H1 (cell line): ENCODE data around the gene PRPF40B. TPM values are rescaled to one million over a fixed set of nuclear protein-coding genes. Genes with fewer than 3 reads are reported as not detected.

Experiments
- CTCF ChIA-PET: fragments of 300-600 bp; sonication (Branson Sonifier 250); formaldehyde crosslinking; loops from one replicate; lab custom pipeline; 2021; ENCODE audit not compliant: partially characterized antibody; lab: Charles Lee
- POLR2A ChIA-PET: fragments of 300-600 bp; sonication (Branson Sonifier 250); formaldehyde crosslinking; loops from one replicate; lab custom pipeline; 2021; ENCODE audit warnings: inconsistent platforms; ENCODE audit not compliant: partially characterized antibody; lab: Charles Lee
- DNase-seq, 2 experiments: peaks; one replicate each; pipeline versions ENCODE4 v3.0.0 to v3.0.0-alpha.2; 2010 to 2022; ENCODE audit warnings: low spot score in 2 of 2, low read depth in 1 of 2, mixed read lengths in 1 of 2
- FAIRE-seq: peaks from 2 replicates; lab custom pipeline; 2011; peaks lifted over from hg19 to GRCh38; lab: Jason Lieb, UNC
- H2AFZ ChIP-seq: 2 replicates; pipeline ENCODE4 v1.8.1; 2012; ENCODE audit warnings: low read length, inconsistent platforms
- H2AK5ac ChIP-seq: 2 replicates; pipeline ENCODE4 v1.6.1; 2013; ENCODE audit warnings: low read depth, low read length
- H2BK120ac ChIP-seq: replicated peaks from 2 replicates; pipeline ENCODE3; 2013; ENCODE audit warnings: low read depth, low read length, inconsistent platforms
- H2BK12ac ChIP-seq: 2 replicates; pipeline ENCODE4 v1.6.1; 2013; ENCODE audit warnings: low read depth, low read length
- H2BK15ac ChIP-seq: 2 replicates; pipeline ENCODE4 v1.6.1; 2013; ENCODE audit warnings: low read length
- H2BK20ac ChIP-seq: 2 replicates; pipeline ENCODE4 v1.6.1; 2013; ENCODE audit warnings: low read length
- H2BK5ac ChIP-seq: 2 replicates; pipeline ENCODE4 v1.6.1; 2013; ENCODE audit warnings: low read depth, low read length
- H3K14ac ChIP-seq: 2 replicates; pipeline ENCODE4 v1.6.1; 2013; ENCODE audit warnings: inconsistent platforms; ENCODE audit not compliant: insufficient read length
- H3K18ac ChIP-seq: 2 replicates; pipeline ENCODE4 v1.6.1; 2013; ENCODE audit warnings: low read length; ENCODE audit errors: extremely low read depth
- H3K23ac ChIP-seq: 2 replicates; pipeline ENCODE4 v1.6.1; 2013; ENCODE audit warnings: inconsistent platforms; ENCODE audit not compliant: insufficient read length
- H3K23me2 ChIP-seq: 2 replicates; pipeline ENCODE4 v1.6.1; 2013; ENCODE audit warnings: low read depth, low read length
- H3K27ac ChIP-seq: 2 replicates; pipeline ENCODE4 v1.6.1; 2011; ENCODE audit warnings: low read depth, low read length, inconsistent platforms
- H3K27me3 ChIP-seq, 4 experiments: replicated peaks in 1 of 4; 1 replicate in 1 of 4; 2 replicates in 3 of 4; pipeline versions ENCODE4 v1.6.1 to v1.8.1; 2011 to 2013; ENCODE audit warnings: low read length in 3 of 4, mild to moderate bottlenecking in 3 of 4, inconsistent platforms in 2 of 4, mixed read lengths in 2 of 4, moderate library complexity in 1 of 4; ENCODE audit not compliant: control insufficient read depth in 3 of 4, insufficient read depth in 3 of 4; ENCODE audit errors: extremely low read depth in 1 of 4
- H3K36me3 ChIP-seq, 4 experiments: 2 replicates each; pipeline versions ENCODE4 v1.6.1 to v1.8.1; 2011 to 2013; ENCODE audit warnings: mild to moderate bottlenecking in 4 of 4, low read length in 3 of 4, moderate library complexity in 2 of 4, control low read depth in 1 of 4, inconsistent platforms in 1 of 4; ENCODE audit not compliant: insufficient read depth in 4 of 4, control insufficient read depth in 2 of 4
- H3K4ac ChIP-seq: replicated peaks from 2 replicates; pipeline ENCODE3; 2013; ENCODE audit warnings: low read length, low read depth, mixed read lengths, inconsistent platforms; ENCODE audit not compliant: insufficient read length
- H3K4me1 ChIP-seq, 4 experiments: replicated peaks in 1 of 4; 1 replicate in 1 of 4; 2 replicates in 3 of 4; pipeline versions ENCODE4 v1.6.1 to v1.8.1; 2011 to 2013; ENCODE audit warnings: low read length in 3 of 4, inconsistent platforms in 2 of 4, mixed read lengths in 1 of 4; ENCODE audit not compliant: insufficient read depth in 4 of 4, control insufficient read depth in 3 of 4
- H3K4me2 ChIP-seq, 2 experiments: 2 replicates each; pipeline versions ENCODE4 v1.6.1 to v1.8.1; 2011 to 2013; ENCODE audit warnings: low read depth in 2 of 2, low read length in 2 of 2, control low read depth in 1 of 2, inconsistent platforms in 1 of 2, mild to moderate bottlenecking in 1 of 2; ENCODE audit not compliant: insufficient read depth in 1 of 2
- H3K4me3 ChIP-seq, 4 experiments: fragments of 200-600, 300-600 bp in 1 of 4; sonication (generic), shearing (Covaris generic), sonication (Bioruptor Twin) in 1 of 4; 2 replicates each; pipeline versions ENCODE4 v1.5.1 to v1.8.1; 2011 to 2016; ENCODE audit warnings: low read length in 4 of 4, low read depth in 3 of 4, control low read depth in 2 of 4, inconsistent platforms in 2 of 4, mild to moderate bottlenecking in 2 of 4, mixed read lengths in 1 of 4, moderate library complexity in 1 of 4; ENCODE audit not compliant: insufficient read depth in 2 of 4; ENCODE audit errors: extremely low read depth in 1 of 4
- H3K56ac ChIP-seq: replicated peaks from 2 replicates; pipeline ENCODE3; 2013; ENCODE audit warnings: low read depth, mild to moderate bottlenecking, mixed read lengths, low read length, inconsistent platforms; ENCODE audit not compliant: insufficient read length
- H3K79me1 ChIP-seq: 2 replicates; pipeline ENCODE4 v1.6.1; 2013; ENCODE audit warnings: low read depth, low read length, control low read depth
- H3K79me2 ChIP-seq, 2 experiments: 2 replicates each; pipeline versions ENCODE4 v1.6.1 to v1.8.1; 2012 to 2013; ENCODE audit warnings: low read length in 2 of 2, mild to moderate bottlenecking in 2 of 2, inconsistent platforms in 1 of 2; ENCODE audit not compliant: insufficient read depth in 2 of 2, control insufficient read depth in 1 of 2
- H3K9ac ChIP-seq, 4 experiments: replicated peaks in 1 of 4; 1 replicate in 1 of 4; 2 replicates in 3 of 4; pipeline versions ENCODE4 v1.6.1 to v1.8.1; 2011 to 2013; ENCODE audit warnings: low read depth in 3 of 4, low read length in 3 of 4, control low read depth in 2 of 4, mild to moderate bottlenecking in 2 of 4, moderate library complexity in 2 of 4, inconsistent platforms in 1 of 4; ENCODE audit errors: extremely low read depth in 1 of 4
- H3K9me3 ChIP-seq, 2 experiments: 2 replicates each; pipeline versions ENCODE4 v1.6.1 to v1.8.1; 2012 to 2013; ENCODE audit warnings: mild to moderate bottlenecking in 2 of 2, moderate library complexity in 2 of 2, control low read depth in 1 of 2, inconsistent platforms in 1 of 2, low read depth in 1 of 2, low read length in 1 of 2, mixed read lengths in 1 of 2; ENCODE audit not compliant: insufficient read depth in 2 of 2
- H4K20me1 ChIP-seq, 2 experiments: replicated peaks in 1 of 2; 2 replicates each; pipeline versions ENCODE3 to v1.8.1; 2011 to 2013; ENCODE audit warnings: inconsistent platforms in 2 of 2, low read length in 2 of 2, mild to moderate bottlenecking in 1 of 2; ENCODE audit not compliant: insufficient read depth in 2 of 2, control insufficient read depth in 1 of 2
- H4K5ac ChIP-seq: 2 replicates; pipeline ENCODE4 v1.6.1; 2013; ENCODE audit warnings: low read length, low read depth, mixed read lengths, inconsistent platforms; ENCODE audit not compliant: insufficient read length
- H4K8ac ChIP-seq: 2 replicates; pipeline ENCODE4 v1.8.0; 2013; ENCODE audit warnings: mild to moderate bottlenecking, moderate library complexity, low read length, inconsistent platforms; ENCODE audit not compliant: insufficient read depth; ENCODE audit errors: extremely low read depth
- H4K91ac ChIP-seq: replicated peaks from 2 replicates; pipeline ENCODE3; 2013; ENCODE audit warnings: low read length, mixed read lengths, inconsistent platforms; ENCODE audit not compliant: insufficient read length
- CEBPB ChIP-seq: IDR thresholded peaks from 2 replicates; pipeline ENCODE4 v1.6.1; 2012; ENCODE audit warnings: low read depth, low read length
- JUND ChIP-seq: IDR thresholded peaks from 2 replicates; pipeline ENCODE4 v1.6.1; 2011; ENCODE audit warnings: mild to moderate bottlenecking, improper control_type of control experiment, low read length
- SRF ChIP-seq: IDR thresholded peaks from 2 replicates; pipeline ENCODE4 v1.6.1; 2011; ENCODE audit warnings: mild to moderate bottlenecking, low read depth, low read length, moderate library complexity
- TCF12 ChIP-seq: IDR thresholded peaks from 2 replicates; pipeline ENCODE4 v1.6.1; 2011; ENCODE audit warnings: low read depth, mild to moderate bottlenecking, low read length
- WGBS, 2 experiments: shearing (Covaris generic) in 1 of 2; methylation state at CpG; one replicate each; pipeline versions ENCODE4 v1.1.6 to v1.1.7; 2013 to 2015; ENCODE audit warnings: low lambda C conversion rate in 2 of 2, mixed read lengths in 2 of 2, inconsistent platforms in 1 of 2, low coverage in 1 of 2, missing lambda C conversion rate in 1 of 2; ENCODE audit not compliant: insufficient replicate concordance in 2 of 2, insufficient coverage in 1 of 2, insufficient read length in 1 of 2; ENCODE audit errors: extremely low coverage in 1 of 2, missing lambda C conversion rate in 1 of 2; 5-methylcytosine and 5-hydroxymethylcytosine counted together
- polyA plus RNA-seq, 7 experiments: library from polyadenylated mRNA; depleted of rRNA in 3 of 7; stranded (reverse) in 5 of 7; unstranded in 2 of 7; fragments of >200 nt in 5 of 7; fragments of 200-250 nt in 2 of 7; gene quantifications; 1 replicate in 5 of 7; 2 replicates in 1 of 7; 4 replicates in 1 of 7; pipeline versions ENCODE4 v1.2.1 to v1.2.3, GENCODE V29; 2011 to 2013; ENCODE audit warnings: missing spikeins in 2 of 7, mixed read lengths in 2 of 7
- total RNA-seq: library from RNA; stranded (reverse); fragmentation: NEBNext Ultra II Directional; extraction: Animal tissue kit (Norgen Biotek cat#: 25700); gene quantifications from 2 replicates; pipeline ENCODE4 v1.2.1, GENCODE V29; 2021

Gene PRPF40B
- total and polyA plus RNA-seq, 2 of the 8 experiments (the other 6 are each of a cell fraction or from before 2014, with no cell fraction given): 14.4 to 24.4 TPM

GRCh38 chr12:49692851-49693250 is 69.5 kb downstream of the PRPF40B start:
- peaks cover 3 to 18% (median 16%) of the 10 kb centered on the region in 4 experiments for H3K4me1 ChIP-seq
- H2BK12ac ChIP-seq: 0 out of 2 replicates have a peak overlapping the region, but pooled peaks have one; percentile 40
- H2AFZ ChIP-seq: no peak overlapping the region
- FAIRE-seq (no peak), DNase-seq (no peak)
- H2BK15ac ChIP-seq: no peak overlapping the region
- no peak overlapping the region for H2AK5ac ChIP-seq
- H2BK20ac ChIP-seq: peak overlapping the region; percentile 86; the same call in 1 of the 2 replicates
- H3K27ac ChIP-seq: 0 out of 2 replicates have a peak overlapping the region, but pooled peaks have one; percentile 26
- ChIA-PET CTCF (interaction anchor here (0.9 to 8.6 kb wide), 6 partner anchors 9 to 55 kb away, joined by 3 to 71 read pairs (median 4); partner anchors contain the start of gene FMNL3), POLR2A (interaction anchor here (0.9 to 6.4 kb wide), 10 partner anchors 11 to 150 kb away, joined by 3 to 35 read pairs (median 4); partner anchors contain the start of genes BCDIN3D and TMBIM6)
- H2BK5ac ChIP-seq: no peak overlapping the region
- H4K8ac ChIP-seq: no peak overlapping the region
- H3K79me2 ChIP-seq: peaks cover 0 to 73% of the 10 kb centered on the region in 2 experiments; a peak in 3 of 4 replicates
- H2BK120ac ChIP-seq: no peak overlapping the region
- H3K27me3 ChIP-seq: no peaks in the 10 kb centered on the region
- no peak overlapping the region for H3K4ac ChIP-seq
- WGBS, 2 experiments: 52% methylated on average over 3 of the region's 3 CpGs; no CpG with 5 or more reads in 1 of the 2 experiments
- no peaks in the 10 kb centered on the region for H4K20me1 ChIP-seq
- H4K91ac ChIP-seq: no peak overlapping the region
- peak; percentile 92 for TF ChIP-seq CEBPB
- TF ChIP-seq SRF: no peak
- peak; percentile 43; the same call in 1 of the 2 replicates for TF ChIP-seq JUND
- TF ChIP-seq TCF12: 0 out of 2 replicates have a peak, but pooled peaks have one; percentile 54
- H3K9ac ChIP-seq: no peak overlapping the region
- no peaks in the 10 kb centered on the region; the same call in 1 of the 2 replicates for H3K23me2 ChIP-seq
- peak overlapping the region in 1 of 2 experiments; percentile 20; a peak in 1 of 4 replicates for H3K4me2 ChIP-seq
- no peak overlapping the region for H3K23ac ChIP-seq
- no peak overlapping the region for H4K5ac ChIP-seq
- H3K56ac ChIP-seq: no peak overlapping the region
- H3K14ac ChIP-seq: no peak overlapping the region
- H3K79me1 ChIP-seq: peaks cover 4% of the 10 kb centered on the region; the same call in 1 of the 2 replicates
- no peak overlapping the region for H3K4me3 ChIP-seq
- H3K9me3 ChIP-seq: no peaks in the 10 kb centered on the region
- no peak overlapping the region for H3K18ac ChIP-seq
- H3K36me3 ChIP-seq: no peaks in the 10 kb centered on the region
